Heart left ventricle (tissue), 16 donors: ENCODE measurements around the gene MCC. TPM values are rescaled to one million over a fixed set of nuclear protein-coding genes. Genes with fewer than 3 reads are reported as not detected.

Experiments
- ATAC-seq, 4 donors: fragments of 200-7000 bp; cut with Tn5 transposase; one replicate each; pipeline ENCODE4 v1.9.1; 2020 to 2022; ENCODE audit warnings: moderate library complexity in 4 of 4, mild to moderate bottlenecking in 3 of 4, moderate number of reproducible peaks in 1 of 4
- DNase-seq, 5 donors: peaks; one replicate each; pipeline ENCODE4 v3.0.0-alpha.2; 2020
- H3K27ac ChIP-seq, 12 donors: fragments of 200-600 bp; sonication (generic) in 4 of 12; one replicate each; pipeline versions ENCODE4 v1.5.0 to v1.8.0; 2016 to 2022; ENCODE audit warnings: mild to moderate bottlenecking in 2 of 12
- H3K27me3 ChIP-seq, 9 donors: fragments of 200-600 bp; sonication (generic) in 2 of 9; one replicate each; pipeline versions ENCODE4 v1.5.1 to v1.8.0; 2016 to 2022; ENCODE audit warnings: mild to moderate bottlenecking in 3 of 9
- H3K36me3 ChIP-seq, 9 donors: fragments of 200-600 bp; sonication (generic) in 2 of 9; one replicate each; pipeline versions ENCODE4 v1.5.0 to v1.8.0; 2018 to 2022; ENCODE audit warnings: mild to moderate bottlenecking in 2 of 9
- H3K4me1 ChIP-seq, 12 donors: fragments of 200-600 bp; sonication (generic) in 4 of 12; one replicate each; pipeline versions ENCODE4 v1.5.0 to v1.8.0; 2016 to 2022; ENCODE audit warnings: mild to moderate bottlenecking in 3 of 12
- H3K4me3 ChIP-seq, 12 donors: fragments of 200-600 bp; sonication (generic) in 4 of 12; one replicate each; pipeline versions ENCODE4 v1.5.0 to v1.8.0; 2017 to 2022; ENCODE audit warnings: mild to moderate bottlenecking in 9 of 12, moderate library complexity in 4 of 12
- H3K9me3 ChIP-seq, 12 donors: fragments of 200-600 bp; sonication (generic) in 4 of 12; one replicate each; pipeline versions ENCODE4 v1.5.0 to v1.8.0; 2016 to 2022; ENCODE audit warnings: mild to moderate bottlenecking in 1 of 12
- CTCF ChIP-seq, 12 donors: fragments of 200-600 bp; sonication (generic) in 4 of 12; IDR thresholded peaks; one replicate each; pipeline versions ENCODE4 v1.5.0 to v1.8.0; 2018 to 2022; ENCODE audit warnings: antibody characterized with exemption in 12 of 12, mild to moderate bottlenecking in 5 of 12
- POLR2A ChIP-seq, 2 donors: fragments of 450-650 bp; IDR thresholded peaks; one replicate each; pipeline ENCODE4 v1.6.1; 2017; ENCODE audit warnings: antibody characterized with exemption in 2 of 2, mild to moderate bottlenecking in 2 of 2, moderate library complexity in 2 of 2
- WGBS, 4 donors: extraction: QIAGEN DNeasy Blood & Tissue Kit in 2 of 4; methylation state at CpG; one replicate each; pipeline versions ENCODE4 v1.1.5 to v1.1.7; 2013 to 2018; 5-methylcytosine and 5-hydroxymethylcytosine counted together
- intact Hi-C, 10 donors: fragments of 100-400 bp; cut with DNase I; formaldehyde crosslinking; loops; one replicate each; pipeline versions ENCODE4 v1.11.1 to v1.14.2; 2022
- polyA plus RNA-seq, 2 donors: library from polyadenylated mRNA; stranded (reverse); fragments of 200-250 nt; gene quantifications; one replicate each; pipeline ENCODE4 v1.2.3, GENCODE V29; 2013
- total RNA-seq, 9 donors: library from RNA; depleted of rRNA in 2 of 9; stranded (reverse); fragments of >200 nt in 2 of 9; fragmentation: NEBNext Ultra II Directional in 3 of 9; extraction: Animal tissue kit (Norgen Biotek cat#: 25700) in 3 of 9; gene quantifications; one replicate each; pipeline versions ENCODE4 v1.1.0 to v1.2.4, GENCODE V29; 2016 to 2023
- donor health status: ischemic (EF 13 %, LVEDD 7.1; RV severe dilation, severe dysfunction).
- donor health status: healthy with polysubstance abuse.
- donor health status: DM: no; HTN: yes; CAD: no.
- donor health status: DM: no; HTN: no; CAD: no.
- donor health status: ischemic (EF 25% LVEDD 6.9; RV normal size, moderate dysfunction).
- donor health status: ischemic (EF 25% LVEDD 5.7; RV mildly dilated, moderate dysfunction).
- donor health status: healthy.
- donor health status: DM: yes; HTN: yes; CAD: no.
- donor health status: ischemic (EF 35%, LVEDD 5.7; RV mildly dilated, moderate dysfunction).
- donor health status: nonischemic (EF 11% LVEDD 7.7; RV severe dilation, severe dysfunction).
- donor health status: DM: yes; HTN: yes; CAD: no.
- donor health status: PGD.
- donor health status: ischemic (EF 29% LVEDD 5.4; RV normal size, mild dysfunction).
- donor health status: nonischemic (EF 23%, LVEDD 6.1; RV moderate dilation, normal function).

MCC gene
- total and polyA plus RNA-seq, 11 donors = 6.1 to 33.8 (median 24.3) TPM

GRCh38 chr5:113274836-113275414 is 213.3 kb downstream of the MCC start:
- Histone ChIP-seq H3K4me1 (peaks cover 8 to 83% (median 51%) of the 10 kb centered on the region in 12 donors), H3K27me3 (no peaks in the 10 kb centered on the region), H3K9me3 (no peaks in the 10 kb centered on the region), H3K4me3 (no peak overlapping the region), H3K27ac (peak overlapping the region in 10 of 12 donors; percentile 38 to 76 (median 63)), H3K36me3 (no peaks in the 10 kb centered on the region)
- intact Hi-C loops = no loop called here
- DNase-seq = peak in 2 of 5 donors; percentile 25 to 34
- WGBS, 4 donors = 13 to 42% (median 31%) methylated on average over 3 of the region's 3 CpGs
- TF ChIP-seq CTCF (IDR thresholded peaks at IDR 0.05) (no peak), POLR2A (IDR thresholded peaks at IDR 0.05) (no peak)
- ATAC-seq = peak; percentile 68 to 83 (median 72)

- Histone ChIP-seq H3K36me3 (no peaks in the 10 kb centered on the region), H3K9me3 (no peaks in the 10 kb centered on the region), H3K27me3 (no peaks in the 10 kb centered on the region), H3K4me3 (no peak overlapping the region), H3K27ac (peak overlapping the region in 3 of 12 donors; percentile 1 to 76 (median 62)), H3K4me1 (peaks cover 8 to 82% (median 57%) of the 10 kb centered on the region in 12 donors)
- DNase-seq (no peak), ATAC-seq (no peak)
- 77 to 90% (median 82%) methylated on average over 3 of the region's 3 CpGs for WGBS, 4 donors
- TF ChIP-seq CTCF (IDR thresholded peaks at IDR 0.05) (no peak), POLR2A (IDR thresholded peaks at IDR 0.05) (no peak)
- intact Hi-C loops = no loop called here
These were observed 214.3 kb downstream of the MCC start for GRCh38 chr5:113273948-113274347.

GRCh38 chr5:113271745-113272454 is 216.4 kb downstream of the MCC start:
- ATAC-seq (no peak), DNase-seq (no peak)
- Histone ChIP-seq H3K4me3 (no peak overlapping the region), H3K27ac (no peak overlapping the region), H3K9me3 (no peaks in the 10 kb centered on the region), H3K36me3 (no peaks in the 10 kb centered on the region), H3K27me3 (no peaks in the 10 kb centered on the region), H3K4me1 (peaks cover 8 to 91% (median 64%) of the 10 kb centered on the region in 12 donors)
- intact Hi-C loops = no loop called here
- no peak for TF ChIP-seq CTCF (IDR thresholded peaks at IDR 0.05)
- no peak for TF ChIP-seq POLR2A (IDR thresholded peaks at IDR 0.05)
- WGBS, 4 donors = 27 to 42% (median 33%) methylated on average over 1 of the region's 1 CpG

- H3K36me3 ChIP-seq = no peaks in the 10 kb centered on the region
- peaks cover 7 to 92% (median 65%) of the 10 kb centered on the region in 12 donors for H3K4me1 ChIP-seq
- no peak for DNase-seq
- no peaks in the 10 kb centered on the region for H3K9me3 ChIP-seq
- intact Hi-C loops = no loop called here
- H3K27me3 ChIP-seq = no peaks in the 10 kb centered on the region
- no peak overlapping the region for H3K27ac ChIP-seq
- WGBS, 4 donors = 61 to 76% (median 68%) methylated on average over 2 of the region's 2 CpGs
- no peak for ATAC-seq
- H3K4me3 ChIP-seq = no peak overlapping the region
- no peak for TF ChIP-seq POLR2A (IDR thresholded peaks at IDR 0.05)
- no peak for TF ChIP-seq CTCF (IDR thresholded peaks at IDR 0.05)
These were observed 217.2 kb downstream of the MCC start for GRCh38 chr5:113271015-113271414.
